Ascending aorta (tissue), 2 donors: ENCODE measurements around the gene ZNF618. TPM values are rescaled to one million over a fixed set of nuclear protein-coding genes. Genes with fewer than 3 reads are reported as not detected.

Experiments
- DNase-seq, 2 donors: peaks; one replicate each; pipeline ENCODE4 v3.0.0-alpha.2; 2019; ENCODE audit warnings: low spot score in 2 of 2
- H3K27ac ChIP-seq, 2 donors: fragments of 200-600 bp; sonication (generic); one replicate each; pipeline ENCODE4 v1.5.1; 2016 to 2017; ENCODE audit warnings: mild to moderate bottlenecking in 1 of 2
- H3K27me3 ChIP-seq: fragments of 200-600 bp; sonication (generic); one replicate; pipeline ENCODE4 v1.5.1; 2017
- H3K36me3 ChIP-seq, 2 donors: fragments of 200-600 bp; sonication (generic); one replicate each; pipeline ENCODE4 v1.5.1; 2016
- H3K4me1 ChIP-seq, 2 donors: fragments of 200-600 bp; sonication (generic); one replicate each; pipeline ENCODE4 v1.5.1; 2016 to 2017; ENCODE audit warnings: mild to moderate bottlenecking in 1 of 2
- H3K4me3 ChIP-seq, 2 donors: fragments of 200-600 bp; sonication (generic); one replicate each; pipeline ENCODE4 v1.5.1; 2016 to 2017; ENCODE audit warnings: mild to moderate bottlenecking in 1 of 2
- H3K9me3 ChIP-seq, 2 donors: fragments of 200-600 bp; sonication (generic); one replicate each; pipeline ENCODE4 v1.5.1; 2016
- intact Hi-C: fragments of 100-400 bp; cut with DNase I; formaldehyde crosslinking; loops from one replicate; pipeline ENCODE4 v1.15.1; 2023
- total RNA-seq: library from RNA; depleted of rRNA; stranded (reverse); fragments of >200 nt; gene quantifications from one replicate; pipeline ENCODE4 v1.1.0, GENCODE V29; 2016
- TF ChIP-seq, protein P1 (sequence below), 3 experiments: fragments of 200-600 bp in 2 of 3; fragments of 450-650 bp in 1 of 3; sonication (generic) in 2 of 3; IDR thresholded peaks; one replicate each; pipeline ENCODE4 v1.5.1; 2016 to 2019; ENCODE audit warnings: antibody characterized with exemption in 3 of 3, mild to moderate bottlenecking in 1 of 3, moderate library complexity in 1 of 3

The ZNF618 gene
- total RNA-seq, 1 donor from 2014 or later, result 16.1 TPM

DNA sequence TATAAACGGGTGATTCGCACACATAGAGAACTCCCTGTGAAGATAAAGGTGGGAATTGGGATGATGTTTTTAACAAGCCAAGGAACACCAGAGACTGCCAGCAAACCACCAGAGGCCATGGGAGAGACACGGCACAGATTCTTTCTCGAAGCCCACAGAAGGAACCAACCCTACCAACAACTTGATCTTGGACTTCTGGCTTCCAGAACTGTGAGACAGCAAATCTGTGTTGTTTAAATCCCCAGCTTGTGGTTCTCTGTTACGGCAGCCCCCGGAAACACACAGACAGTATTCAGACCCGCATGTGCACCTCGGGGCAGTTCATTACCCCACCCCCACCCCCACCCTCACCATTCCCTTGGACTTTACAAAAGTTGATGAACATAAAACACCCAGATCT lies 189.2 kb downstream of the ZNF618 start:
- H3K4me3 ChIP-seq, result no peak overlapping the region

DNA sequence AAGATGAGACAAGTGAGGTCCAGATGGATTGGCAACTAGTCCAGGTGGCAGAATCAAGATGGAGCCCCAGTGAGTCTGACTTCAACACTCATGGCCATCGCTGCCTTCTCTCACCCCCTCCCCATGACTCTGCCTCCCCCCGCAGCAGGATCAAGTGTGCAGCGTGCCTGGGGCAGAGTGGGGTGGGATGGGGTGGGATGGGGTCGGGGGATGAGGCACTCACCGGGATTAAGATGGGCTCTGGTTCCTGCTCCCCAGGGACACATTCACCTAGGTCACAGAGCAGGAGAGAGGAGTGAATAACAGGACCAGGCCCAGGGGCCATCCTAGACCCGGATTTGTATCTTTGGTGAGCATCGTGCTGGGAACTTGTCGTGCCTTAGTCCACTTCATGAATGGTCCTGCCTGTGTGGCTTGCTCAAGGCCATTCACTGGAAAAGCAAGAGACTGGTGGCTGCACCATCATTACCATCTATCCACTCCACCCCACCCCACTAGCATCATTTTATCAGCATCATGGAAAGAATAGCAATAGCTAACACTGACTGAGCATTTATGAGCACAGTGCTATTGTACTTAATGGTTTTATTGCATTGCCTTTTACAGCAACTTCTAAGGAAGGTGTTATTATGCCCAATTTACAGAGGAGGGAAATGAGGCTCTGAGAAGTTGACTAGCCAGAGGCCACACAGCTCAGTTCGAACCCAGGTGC lies 193.5 kb downstream of the ZNF618 start:
- Histone ChIP-seq H3K27ac (no peak overlapping the region), H3K4me1 (peaks cover 0 to 3% of the 10 kb centered on the region in 2 donors), H3K4me3 (no peak overlapping the region), H3K36me3 (no peaks in the 10 kb centered on the region), H3K27me3 (no peaks in the 10 kb centered on the region), H3K9me3 (no peaks in the 10 kb centered on the region)
- intact Hi-C loops, result loop anchor here (5.0 kb wide), 1 partner anchor 262 kb away; no protein-coding TSS in a partner anchor
- TF ChIP-seq, protein P1, sequence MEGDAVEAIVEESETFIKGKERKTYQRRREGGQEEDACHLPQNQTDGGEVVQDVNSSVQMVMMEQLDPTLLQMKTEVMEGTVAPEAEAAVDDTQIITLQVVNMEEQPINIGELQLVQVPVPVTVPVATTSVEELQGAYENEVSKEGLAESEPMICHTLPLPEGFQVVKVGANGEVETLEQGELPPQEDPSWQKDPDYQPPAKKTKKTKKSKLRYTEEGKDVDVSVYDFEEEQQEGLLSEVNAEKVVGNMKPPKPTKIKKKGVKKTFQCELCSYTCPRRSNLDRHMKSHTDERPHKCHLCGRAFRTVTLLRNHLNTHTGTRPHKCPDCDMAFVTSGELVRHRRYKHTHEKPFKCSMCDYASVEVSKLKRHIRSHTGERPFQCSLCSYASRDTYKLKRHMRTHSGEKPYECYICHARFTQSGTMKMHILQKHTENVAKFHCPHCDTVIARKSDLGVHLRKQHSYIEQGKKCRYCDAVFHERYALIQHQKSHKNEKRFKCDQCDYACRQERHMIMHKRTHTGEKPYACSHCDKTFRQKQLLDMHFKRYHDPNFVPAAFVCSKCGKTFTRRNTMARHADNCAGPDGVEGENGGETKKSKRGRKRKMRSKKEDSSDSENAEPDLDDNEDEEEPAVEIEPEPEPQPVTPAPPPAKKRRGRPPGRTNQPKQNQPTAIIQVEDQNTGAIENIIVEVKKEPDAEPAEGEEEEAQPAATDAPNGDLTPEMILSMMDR (IDR thresholded peaks at IDR 0.05), result no peak
- peak in 1 of 2 donors; percentile 58 for DNase-seq

More for the DNA sequence above, 189.2 kb downstream of the ZNF618 start:
- Histone ChIP-seq H3K4me1 (peaks cover 0 to 2% of the 10 kb centered on the region in 2 donors), H3K27ac (no peak overlapping the region), H3K36me3 (no peaks in the 10 kb centered on the region), H3K27me3 (no peaks in the 10 kb centered on the region), H3K9me3 (no peaks in the 10 kb centered on the region)
- DNase-seq, result peak in 1 of 2 donors; percentile 18
- intact Hi-C loops, result no loop called here
- TF ChIP-seq, protein P1 (IDR thresholded peaks at IDR 0.05), result no peak

DNA sequence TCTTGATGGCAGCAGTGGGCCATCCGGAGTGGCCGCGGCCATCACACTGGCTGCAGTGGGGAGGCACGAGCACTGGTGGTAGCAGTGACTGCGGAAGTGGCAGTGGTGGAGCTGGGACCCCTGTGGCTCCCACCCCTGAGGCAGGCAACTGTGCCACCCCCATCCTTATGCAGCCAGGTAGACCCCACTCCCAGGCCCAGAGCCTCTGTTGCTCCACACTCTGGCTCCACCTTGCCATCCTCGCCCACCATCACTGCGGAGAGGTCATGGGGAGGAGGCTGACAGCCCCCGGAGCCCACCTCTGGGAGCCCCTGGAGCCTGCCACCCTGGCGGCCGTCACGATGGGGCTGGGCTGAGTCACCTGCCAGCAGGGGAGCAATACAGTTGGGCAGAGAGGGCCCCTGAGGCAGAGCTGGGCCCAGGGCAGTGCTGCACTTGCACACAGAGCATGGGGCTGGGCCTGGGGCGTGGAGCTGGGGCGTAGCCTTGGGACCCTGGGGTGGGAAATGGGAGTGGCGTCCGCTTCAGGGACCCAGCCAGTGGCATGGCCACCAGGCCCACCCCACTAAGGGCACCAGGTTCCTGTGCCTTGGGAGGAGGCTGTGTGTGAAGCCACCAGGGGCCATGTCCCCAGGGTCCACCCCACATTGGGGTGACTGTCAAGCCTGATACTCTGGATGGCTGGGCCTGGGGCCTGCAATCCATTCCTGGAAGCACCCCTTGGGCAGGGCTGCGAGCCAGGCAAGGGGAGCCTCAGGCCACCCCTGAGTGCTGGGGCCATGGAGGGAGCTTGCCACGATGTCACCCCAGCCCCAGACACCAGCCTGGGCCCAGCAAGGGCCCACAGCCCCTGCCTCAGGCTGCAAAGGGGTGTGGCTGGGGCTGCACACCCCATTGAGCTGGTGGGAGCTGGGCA lies 194.3 kb downstream of the ZNF618 start:
- H3K4me3 ChIP-seq, result no peak overlapping the region
- no peak overlapping the region for H3K27ac ChIP-seq
- no peaks in the 10 kb centered on the region for H3K9me3 ChIP-seq
- intact Hi-C loops, result loop anchor here (5.0 kb wide), 1 partner anchor 263 kb away; no protein-coding TSS in a partner anchor
- DNase-seq, result peak in 1 of 2 donors; percentile 44
- TF ChIP-seq, protein P1 (IDR thresholded peaks at IDR 0.05), result no peak
- no peaks in the 10 kb centered on the region for H3K27me3 ChIP-seq
- peaks cover 0 to 3% of the 10 kb centered on the region in 2 donors for H3K4me1 ChIP-seq
- H3K36me3 ChIP-seq, result no peaks in the 10 kb centered on the region

DNA sequence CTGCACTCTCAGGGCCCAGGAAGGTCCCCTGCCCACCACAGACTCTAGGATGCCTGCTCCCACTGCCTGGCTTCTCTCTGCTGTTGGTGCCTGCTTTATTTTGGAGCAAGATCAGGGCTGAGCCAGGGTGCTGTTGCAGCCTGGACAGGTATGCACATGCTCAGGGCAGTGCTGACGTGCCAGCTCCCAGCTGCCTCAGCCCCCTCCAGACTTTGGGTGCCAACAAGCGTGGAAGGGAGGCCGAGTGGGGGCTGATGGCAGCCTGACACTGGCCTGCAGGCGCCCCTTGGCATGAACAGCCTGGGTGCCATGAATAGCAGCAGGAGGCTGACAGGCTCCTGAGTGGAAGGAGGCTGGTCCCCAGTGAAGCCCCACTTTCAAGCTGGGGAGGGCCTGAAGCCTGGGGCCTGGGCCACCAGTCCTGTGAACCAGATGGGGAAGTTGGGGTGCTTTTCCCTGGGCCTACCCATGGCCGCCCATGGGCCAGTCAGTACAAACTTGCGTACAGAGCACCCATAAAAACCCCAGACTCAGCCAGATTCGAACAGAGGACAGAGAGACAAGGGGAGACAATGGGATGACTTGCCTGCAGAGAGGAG lies 195.2 kb downstream of the ZNF618 start:
- intact Hi-C loops, result loop anchor here (5.0 kb wide), 1 partner anchor 264 kb away; no protein-coding TSS in a partner anchor
- Histone ChIP-seq H3K4me1 (peaks cover 0 to 3% of the 10 kb centered on the region in 2 donors), H3K9me3 (no peaks in the 10 kb centered on the region), H3K36me3 (no peaks in the 10 kb centered on the region), H3K27ac (no peak overlapping the region), H3K4me3 (no peak overlapping the region), H3K27me3 (no peaks in the 10 kb centered on the region)
- TF ChIP-seq, protein P1 (IDR thresholded peaks at IDR 0.05), result no peak
- DNase-seq, result no peak
